GM21528 (cell line): Measurements from ENCODE around the gene NAALADL2.
"Not testable (repeated sequence)": the region's sequence is repeated elsewhere in the genome, so short reads cannot be mapped to it uniquely, and the experiment has no call there.

Experiments used
- ATAC-seq: cut with Tn5 transposase; IDR thresholded peaks from one replicate; pipeline ENCODE4 v1.9.1; 2021; ENCODE audit warnings: mild to moderate bottlenecking, moderate library complexity; ENCODE audit not compliant: unreplicated experiment, low FRiP score

The NAALADL2 gene

GRCh38 chr3:175518459-175518858 is 659.3 kb downstream of the NAALADL2 start:
- no peak for ATAC-seq

- ATAC-seq, result no peak
Measured at GRCh38 chr3:175521406-175521805, 662.3 kb downstream of the NAALADL2 start.

GRCh38 chr3:175526191-175526590 is 667.1 kb downstream of the NAALADL2 start:
- no peak for ATAC-seq

- no peak for ATAC-seq
Measured at GRCh38 chr3:175526609-175527280, 667.6 kb downstream of the NAALADL2 start.

- not testable (repeated sequence) for ATAC-seq
Measured at GRCh38 chr3:175528693-175529092, 669.6 kb downstream of the NAALADL2 start.

GRCh38 chr3:175535351-175535750 is 676.2 kb downstream of the NAALADL2 start:
- no peak for ATAC-seq

- no peak for ATAC-seq
Measured at GRCh38 chr3:175546115-175546514, 687.0 kb downstream of the NAALADL2 start.

- ATAC-seq, result no peak
Measured at GRCh38 chr3:175552929-175553328, 693.8 kb downstream of the NAALADL2 start.

GRCh38 chr3:175554801-175555200 is 695.7 kb downstream of the NAALADL2 start:
- no peak for ATAC-seq

GRCh38 chr3:175558261-175558660 is 699.1 kb downstream of the NAALADL2 start:
- ATAC-seq, result no peak

- no peak for ATAC-seq
Measured at GRCh38 chr3:175564363-175564762, 705.2 kb downstream of the NAALADL2 start.

GRCh38 chr3:175571096-175571495 is 712.0 kb downstream of the NAALADL2 start:
- ATAC-seq, result no peak

- no peak for ATAC-seq
Measured at GRCh38 chr3:175573226-175573625, 714.1 kb downstream of the NAALADL2 start.

GRCh38 chr3:175580318-175580717 is 721.2 kb downstream of the NAALADL2 start:
- no peak for ATAC-seq

GRCh38 chr3:175585898-175586297 is 726.8 kb downstream of the NAALADL2 start:
- no peak for ATAC-seq

GRCh38 chr3:175590745-175591144 is 731.6 kb downstream of the NAALADL2 start:
- ATAC-seq, result no peak

- no peak for ATAC-seq
Measured at GRCh38 chr3:175591375-175591774, 732.2 kb downstream of the NAALADL2 start.

- ATAC-seq, result no peak
Measured at GRCh38 chr3:175593331-175593730, 734.2 kb downstream of the NAALADL2 start.

- no peak for ATAC-seq
Measured at GRCh38 chr3:175598740-175599139, 739.6 kb downstream of the NAALADL2 start.

GRCh38 chr3:175601521-175601920 is 742.4 kb downstream of the NAALADL2 start:
- ATAC-seq, result no peak

GRCh38 chr3:175605851-175606250 is 746.7 kb downstream of the NAALADL2 start:
- no peak for ATAC-seq

GRCh38 chr3:175606650-175607318 is 747.6 kb downstream of the NAALADL2 start:
- ATAC-seq, result no peak
